TTC549 (cell line): Measurements from ENCODE around the gene RHO.

Experiments
- FAIRE-seq: peaks from 2 replicates; lab custom pipeline; 2012; peaks lifted over from hg19 to GRCh38; lab: Jason Lieb, UNC

The RHO gene

DNA sequence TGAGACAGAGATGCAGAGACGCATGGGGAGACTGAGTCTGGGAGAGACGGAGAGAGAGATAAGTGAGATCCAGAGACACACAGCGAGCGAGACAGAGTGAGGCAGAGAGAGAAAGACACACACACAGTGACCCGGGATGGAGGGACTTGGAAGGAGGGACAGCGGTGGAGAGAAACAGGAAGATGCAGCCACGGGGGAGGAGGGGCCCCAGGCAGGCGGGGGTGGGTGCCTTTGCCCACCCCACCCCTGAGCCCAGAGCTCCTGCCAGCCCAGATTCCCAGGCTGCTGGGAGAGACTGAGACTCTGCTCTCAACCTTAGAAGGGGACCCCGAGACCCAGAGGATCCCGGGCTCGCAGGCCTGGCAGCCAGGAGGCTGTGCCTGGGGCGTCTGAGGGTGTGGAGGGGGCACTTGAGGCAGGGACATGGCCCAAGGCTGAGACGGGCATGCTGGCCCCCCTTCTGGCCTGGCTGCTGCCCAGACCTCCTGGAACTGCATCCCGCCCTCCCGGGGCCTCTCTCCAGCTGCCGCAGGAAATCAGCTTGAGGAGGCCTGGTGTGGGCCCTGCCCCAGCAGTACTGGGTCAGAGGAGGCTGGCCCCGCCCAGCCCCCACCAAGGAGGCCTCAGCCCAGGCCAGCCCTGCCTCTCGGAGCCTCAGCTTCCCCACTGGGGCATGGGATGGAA is 32.6 kb downstream of the RHO start:
- no peak for FAIRE-seq

- FAIRE-seq = no peak
Observed at GRCh38 chr3:129561619-129562248, 33.3 kb downstream of the RHO start.

DNA sequence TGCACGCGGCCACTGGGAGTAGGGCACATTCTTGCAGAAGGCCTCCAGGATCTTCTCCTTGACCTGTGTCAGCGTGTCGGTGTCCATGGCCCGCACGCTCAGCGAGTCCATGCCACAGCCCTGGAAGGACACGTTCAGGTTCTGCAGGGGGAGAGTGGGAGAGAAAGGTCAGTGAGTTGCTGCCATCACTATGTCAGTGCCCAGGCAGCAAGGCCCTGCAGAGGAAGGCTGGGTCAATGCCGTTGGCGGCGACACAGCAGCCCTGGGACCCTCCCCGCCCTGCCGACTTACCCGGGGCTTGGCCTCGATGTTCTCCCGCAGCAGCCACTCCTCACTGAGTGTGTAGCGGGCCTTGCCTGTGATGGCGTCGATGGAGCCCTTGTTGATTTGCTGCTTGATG is 34.4 kb downstream of the RHO start:
- no peak for FAIRE-seq

DNA sequence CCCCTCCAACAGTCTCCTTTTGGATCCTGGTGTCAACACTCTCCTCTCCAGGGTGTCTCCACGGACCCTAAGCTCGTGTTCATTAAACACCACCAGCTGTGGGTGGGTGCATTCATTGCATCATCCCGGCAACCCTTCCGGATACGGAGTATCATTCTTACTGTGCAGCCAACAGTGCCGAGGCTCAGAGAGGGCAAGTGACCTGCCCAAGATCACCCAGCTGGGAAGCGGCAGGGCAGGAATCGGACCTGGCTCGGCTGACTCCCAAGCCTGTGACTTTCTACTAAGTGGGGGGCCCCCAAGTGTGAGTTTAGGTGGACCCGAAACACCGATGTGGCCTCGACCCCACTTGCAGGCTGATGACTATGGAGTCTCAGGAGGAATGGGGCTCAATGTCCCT is 34.9 kb downstream of the RHO start:
- no peak for FAIRE-seq

GRCh38 chr3:129563850-129564535 is 35.6 kb downstream of the RHO start:
- no peak for FAIRE-seq

GRCh38 chr3:129564981-129565644 is 36.7 kb downstream of the RHO start:
- no peak for FAIRE-seq

- FAIRE-seq = no peak
Observed at GRCh38 chr3:129565902-129566301, 37.5 kb downstream of the RHO start.

- FAIRE-seq = no peak
Observed at GRCh38 chr3:129567176-129567705, 38.8 kb downstream of the RHO start.

DNA sequence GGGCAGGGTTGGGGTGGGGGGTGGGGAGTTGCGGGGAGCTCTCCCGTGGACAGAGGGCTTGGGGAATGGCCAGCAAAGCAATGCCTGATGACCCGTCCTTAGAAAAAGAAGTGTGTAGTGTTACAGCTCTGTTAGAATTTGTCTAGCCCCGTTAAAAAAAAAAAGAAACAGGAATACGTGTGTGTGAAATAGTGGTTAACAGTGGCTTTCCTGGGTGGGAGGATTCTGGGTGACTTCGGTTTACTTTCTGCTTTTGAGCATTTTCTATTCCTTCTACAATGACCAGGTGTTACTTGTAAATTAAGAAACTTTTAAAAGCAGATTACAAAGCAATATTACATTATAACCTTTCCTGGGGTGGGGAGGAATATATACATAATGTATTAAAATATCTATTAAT is 39.5 kb downstream of the RHO start:
- no peak for FAIRE-seq

- no peak for FAIRE-seq
Observed at GRCh38 chr3:129569856-129570255, 41.4 kb downstream of the RHO start.

- no peak for FAIRE-seq
Observed at GRCh38 chr3:129571605-129572547, 43.4 kb downstream of the RHO start.

DNA sequence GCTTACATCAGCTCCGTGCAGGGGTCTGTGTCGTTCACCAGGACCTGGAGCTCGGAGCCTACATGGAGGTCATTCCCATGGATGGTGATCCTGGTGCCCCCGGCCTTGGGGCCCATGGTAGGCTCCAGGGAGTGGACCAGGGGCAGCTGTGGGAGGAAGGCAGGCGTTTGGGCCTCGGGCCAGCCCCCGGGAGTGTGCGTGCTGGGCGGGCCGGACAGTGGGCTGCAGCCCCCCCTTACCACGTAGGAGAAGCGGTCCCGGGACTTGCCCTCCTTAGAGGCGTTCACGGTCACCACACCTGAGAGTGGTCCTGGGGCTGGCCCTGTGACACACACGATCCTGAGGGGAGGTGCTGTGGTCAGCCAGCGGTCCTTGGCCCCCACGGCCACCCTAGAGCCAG is 44.2 kb downstream of the RHO start:
- FAIRE-seq = no peak

DNA sequence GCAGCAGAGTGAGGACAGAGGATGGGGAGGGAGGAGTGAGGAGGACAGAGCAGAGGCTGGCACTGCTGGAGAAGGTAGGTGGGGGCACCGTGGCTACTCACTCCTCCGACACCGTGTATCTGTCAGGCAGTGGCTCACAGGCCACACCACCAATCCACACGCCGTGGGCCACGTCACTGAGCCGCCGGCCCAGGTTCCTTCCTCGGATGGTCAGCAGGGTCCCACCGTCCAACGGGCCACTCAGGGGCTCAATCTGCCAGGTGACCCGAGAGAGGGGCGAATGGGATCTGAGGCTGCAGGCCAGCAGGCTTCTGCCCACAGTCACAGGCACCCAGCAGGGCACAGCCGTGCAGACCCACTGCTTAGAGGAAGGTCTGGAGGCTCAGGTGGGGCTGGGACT is 45.1 kb downstream of the RHO start:
- no peak for FAIRE-seq

GRCh38 chr3:129574206-129574605 is 45.8 kb downstream of the RHO start:
- no peak for FAIRE-seq

GRCh38 chr3:129575233-129575996 is 47.0 kb downstream of the RHO start:
- no peak for FAIRE-seq

- FAIRE-seq = no peak
Observed at GRCh38 chr3:129575997-129576384, 47.6 kb downstream of the RHO start.

GRCh38 chr3:129576514-129577352 is 48.3 kb downstream of the RHO start:
- FAIRE-seq = no peak

GRCh38 chr3:129577366-129577765 is 48.9 kb downstream of the RHO start:
- no peak for FAIRE-seq

GRCh38 chr3:129577925-129578786 is 49.7 kb downstream of the RHO start:
- FAIRE-seq = no peak
